ENCODE results near the gene EYA4.

DNA sequence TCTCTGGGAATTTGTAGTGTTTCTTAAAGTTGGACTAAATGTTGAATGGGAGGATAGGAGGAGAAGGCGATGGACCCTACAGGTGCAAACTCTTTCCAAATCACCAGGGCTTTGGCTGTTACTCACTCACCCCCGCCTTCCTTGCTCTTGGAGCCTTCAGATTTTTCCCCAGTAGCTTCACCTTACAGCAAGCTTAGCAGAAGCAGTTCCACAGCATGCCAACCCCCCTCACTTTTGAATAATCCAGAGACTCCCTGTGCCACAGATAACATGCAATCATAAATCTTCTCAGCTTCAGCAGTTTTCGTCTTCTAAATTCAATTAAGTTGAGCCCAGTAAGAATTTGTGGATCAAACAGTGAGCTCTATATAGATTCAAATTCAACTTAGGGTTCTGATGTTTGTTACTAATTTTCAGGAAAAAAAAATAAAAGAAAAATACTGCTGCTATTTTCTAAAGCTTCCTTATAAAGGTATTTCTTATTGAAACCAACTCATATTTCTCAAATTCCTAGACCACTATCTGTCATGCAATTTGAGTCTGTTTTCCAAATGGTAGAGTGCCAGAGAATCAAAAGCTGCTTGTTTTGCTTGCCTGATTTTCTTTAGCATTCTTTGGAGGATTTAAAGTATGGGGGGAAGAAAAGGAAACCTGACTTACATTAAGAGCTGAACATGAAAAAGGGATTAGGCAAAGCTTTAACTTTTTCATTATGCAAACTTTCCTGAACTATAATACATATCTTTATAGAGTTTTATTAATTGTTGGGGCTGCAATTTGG lies 166.4 kb downstream of the EYA4 start:
- TF ChIP-seq, protein P1, sequence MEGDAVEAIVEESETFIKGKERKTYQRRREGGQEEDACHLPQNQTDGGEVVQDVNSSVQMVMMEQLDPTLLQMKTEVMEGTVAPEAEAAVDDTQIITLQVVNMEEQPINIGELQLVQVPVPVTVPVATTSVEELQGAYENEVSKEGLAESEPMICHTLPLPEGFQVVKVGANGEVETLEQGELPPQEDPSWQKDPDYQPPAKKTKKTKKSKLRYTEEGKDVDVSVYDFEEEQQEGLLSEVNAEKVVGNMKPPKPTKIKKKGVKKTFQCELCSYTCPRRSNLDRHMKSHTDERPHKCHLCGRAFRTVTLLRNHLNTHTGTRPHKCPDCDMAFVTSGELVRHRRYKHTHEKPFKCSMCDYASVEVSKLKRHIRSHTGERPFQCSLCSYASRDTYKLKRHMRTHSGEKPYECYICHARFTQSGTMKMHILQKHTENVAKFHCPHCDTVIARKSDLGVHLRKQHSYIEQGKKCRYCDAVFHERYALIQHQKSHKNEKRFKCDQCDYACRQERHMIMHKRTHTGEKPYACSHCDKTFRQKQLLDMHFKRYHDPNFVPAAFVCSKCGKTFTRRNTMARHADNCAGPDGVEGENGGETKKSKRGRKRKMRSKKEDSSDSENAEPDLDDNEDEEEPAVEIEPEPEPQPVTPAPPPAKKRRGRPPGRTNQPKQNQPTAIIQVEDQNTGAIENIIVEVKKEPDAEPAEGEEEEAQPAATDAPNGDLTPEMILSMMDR (IDR thresholded peaks at IDR 0.05): no peak
- no peak for TF ChIP-seq POLR2AphosphoS5 (IDR thresholded peaks at IDR 0.05)
